Measurements from ENCODE around the gene PAK6.
A peak's percentile ranks its signal among the peaks of the same experiment; 100 is the strongest.

PAK6 gene

DNA sequence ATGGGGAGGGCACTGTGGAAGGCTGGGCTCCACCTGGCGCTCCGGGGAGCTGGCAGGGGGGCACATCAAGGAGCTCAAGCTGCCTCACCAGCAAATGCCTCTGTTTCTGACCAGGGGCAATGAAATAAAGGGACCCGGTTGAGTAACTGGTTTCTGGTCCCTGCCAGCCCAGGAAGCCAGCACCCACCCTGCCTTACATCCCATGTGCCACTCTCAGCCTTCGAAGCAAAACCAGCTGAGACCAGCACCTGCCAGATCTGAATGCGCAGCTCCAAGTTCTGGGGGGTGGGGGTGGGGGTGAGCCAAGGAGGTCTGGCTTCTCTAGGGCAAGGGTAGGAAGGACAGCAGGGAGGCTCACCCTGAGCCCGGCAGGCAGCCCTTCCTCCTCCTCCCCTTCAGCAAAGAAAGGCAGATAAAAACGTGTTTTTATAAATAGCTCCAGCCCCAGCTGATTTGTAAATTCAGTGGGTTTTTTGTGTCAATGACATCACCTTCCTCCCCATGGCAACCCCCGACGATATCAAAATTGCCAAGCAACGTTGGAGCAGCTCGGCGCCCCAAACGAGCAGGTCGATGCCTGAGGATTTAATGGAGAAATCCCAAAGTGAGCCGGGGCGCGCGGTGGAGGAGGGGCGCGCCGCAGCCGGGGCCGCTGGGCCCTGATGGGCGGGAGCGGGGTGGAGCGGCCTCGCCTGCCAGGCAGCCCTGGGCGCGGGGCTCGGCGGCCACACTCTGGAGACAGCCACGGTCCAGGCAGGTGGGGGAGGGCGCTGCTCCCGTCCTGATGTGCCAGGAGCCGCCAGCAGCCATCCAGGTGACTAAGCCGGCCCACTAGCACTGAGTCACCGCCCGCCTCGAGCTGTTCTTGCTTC lies at the start of gene PAK6:
Gene PAK6, plus strand, starts transcription at position 532 of the 872 bp plus-strand sequence. CDS start 25,723 bp downstream, outside the sequence.
- peak; percentile 85 for DNase-seq (ENCODE audit: low read depth, low spot score)

DNA sequence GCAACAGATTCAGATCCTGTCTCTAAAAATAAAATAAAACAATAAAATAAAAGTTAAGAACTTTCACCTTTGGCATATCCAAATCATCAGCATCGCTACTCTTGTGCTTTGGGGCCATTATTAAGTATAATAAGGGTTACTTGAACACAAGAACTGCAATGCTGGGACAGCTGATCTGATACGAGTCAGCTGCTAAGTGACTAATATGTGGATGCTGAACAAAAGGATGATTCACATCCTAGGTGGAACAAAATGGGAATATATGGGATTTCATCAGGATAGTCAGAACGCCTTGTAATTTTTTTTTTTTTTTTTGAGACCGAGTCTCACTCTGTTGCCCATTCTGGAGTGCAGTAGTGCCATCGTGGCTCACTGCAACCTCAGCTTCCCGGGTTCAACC lies 48.3 kb upstream of the PAK6 start:
- DNase-seq (ENCODE audit: low read depth, low spot score), result peak; percentile 16

GRCh38 chr15:40192942-40193341 lies 45.9 kb upstream of the PAK6 start:
- DNase-seq (ENCODE audit: low read depth, low spot score), result peak; percentile 62

GRCh38 chr15:40197434-40197833 lies 41.4 kb upstream of the PAK6 start:
- no peak for DNase-seq (ENCODE audit: low read depth, low spot score)

DNA sequence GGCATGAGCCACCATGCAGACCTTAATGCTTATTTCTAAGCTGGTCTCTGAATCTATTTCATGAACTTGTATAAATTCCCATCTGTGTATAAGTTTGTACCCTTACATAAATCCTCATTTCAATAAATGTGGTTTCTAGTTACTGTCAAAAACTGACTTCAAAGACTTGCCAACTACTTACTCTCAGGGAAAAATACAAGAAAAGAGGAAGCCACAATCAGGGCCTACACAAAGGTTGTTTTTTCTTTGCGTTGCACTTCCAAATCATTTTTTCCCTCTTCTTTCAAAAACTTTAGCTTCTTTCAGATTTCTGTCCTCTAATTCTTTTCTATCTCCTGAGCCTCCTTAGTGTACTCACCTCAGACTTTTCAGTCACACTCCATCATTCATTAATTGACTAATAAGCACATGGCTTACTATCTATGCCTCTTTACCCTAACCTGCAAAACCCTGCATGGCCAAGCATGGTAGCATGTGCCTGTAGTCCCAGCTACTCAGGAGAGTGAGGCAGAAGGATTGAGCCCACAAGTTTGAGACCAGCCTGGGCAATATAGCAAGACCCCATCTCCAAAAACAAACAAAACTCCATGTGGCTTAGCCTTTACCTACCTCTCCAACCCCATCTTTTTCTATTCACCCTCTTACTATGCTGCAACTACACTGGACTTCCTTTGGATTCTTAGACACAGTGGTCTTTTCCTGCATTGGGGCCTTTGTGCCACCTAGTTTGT lies 40.3 kb upstream of the PAK6 start:
- no peak for DNase-seq (ENCODE audit: low read depth, low spot score)

GRCh38 chr15:40204100-40204499 lies 34.8 kb upstream of the PAK6 start:
- no peak for DNase-seq (ENCODE audit: low read depth, low spot score)

- DNase-seq (ENCODE audit: low read depth, low spot score), result peak; percentile 85
Observed at GRCh38 chr15:40217166-40217824, 21.6 kb upstream of the PAK6 start.

GRCh38 chr15:40219801-40220200 lies 19.1 kb upstream of the PAK6 start:
- no peak for DNase-seq (ENCODE audit: low read depth, low spot score)

- no peak for DNase-seq (ENCODE audit: low read depth, low spot score)
Observed at GRCh38 chr15:40222131-40222530, 16.7 kb upstream of the PAK6 start.

DNA sequence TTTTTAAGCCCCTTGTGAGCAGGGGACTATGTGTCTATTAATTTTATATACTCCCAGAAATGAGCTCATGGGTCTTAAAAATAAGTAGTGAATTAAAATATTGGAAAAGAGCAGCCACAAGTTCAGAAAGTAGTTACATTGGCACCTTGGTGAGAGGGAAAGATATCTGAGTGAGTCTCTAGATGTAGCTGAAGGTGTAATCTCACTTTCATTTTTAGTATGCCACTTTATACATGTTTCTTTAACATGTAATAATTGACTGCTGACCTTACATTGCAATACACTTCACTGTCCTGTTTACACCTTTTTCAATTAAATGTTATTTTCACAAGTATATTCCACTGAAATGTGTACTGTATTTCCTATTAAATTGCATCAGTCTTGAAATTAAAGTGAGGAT lies 12.1 kb upstream of the PAK6 start:
- DNase-seq (ENCODE audit: low read depth, low spot score), result no peak

- DNase-seq (ENCODE audit: low read depth, low spot score), result no peak
Observed at GRCh38 chr15:40229316-40229715, 9.5 kb upstream of the PAK6 start.

DNA sequence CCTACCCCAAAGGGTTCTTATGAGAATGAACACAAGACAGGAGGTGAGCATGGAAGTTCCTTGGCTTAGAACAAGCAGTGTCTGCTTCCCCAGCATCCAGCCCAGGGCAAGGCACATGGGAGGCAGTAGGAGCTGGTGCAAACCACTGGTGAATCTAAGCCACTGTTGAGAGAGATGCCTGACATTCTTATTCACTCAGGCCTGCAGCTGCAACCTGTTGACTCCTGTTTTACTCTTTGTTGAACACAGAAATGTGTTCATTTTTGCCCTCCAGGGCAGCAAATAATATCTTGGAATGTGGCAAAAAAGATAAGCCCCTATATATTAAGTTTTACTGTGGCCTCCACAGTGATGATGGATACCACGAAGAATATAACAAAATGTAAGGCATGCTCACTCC lies 8.9 kb upstream of the PAK6 start:
- no peak for DNase-seq (ENCODE audit: low read depth, low spot score)

DNA sequence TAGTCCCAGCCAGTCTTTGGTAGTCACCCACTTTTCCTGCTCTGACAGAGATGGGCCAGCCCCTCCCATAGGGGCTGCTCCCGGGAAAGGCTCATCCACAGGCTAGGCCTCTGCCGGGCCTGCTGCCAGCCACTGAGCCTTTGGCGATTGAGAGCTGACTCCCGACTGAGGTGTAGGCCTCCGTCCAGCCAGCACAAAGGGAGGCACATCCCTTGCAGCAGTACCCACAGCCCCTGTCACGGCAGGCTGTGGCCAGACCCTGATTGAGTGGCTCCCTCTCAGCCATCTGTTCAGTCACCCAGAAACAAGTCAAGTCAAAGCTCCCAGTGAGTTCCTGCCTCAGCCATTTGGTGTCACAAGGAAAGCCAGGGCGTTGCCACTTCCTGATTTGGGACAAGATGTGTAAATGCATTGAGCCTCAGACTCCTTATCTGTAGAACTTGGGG lies 6.2 kb upstream of the PAK6 start:
- peak; percentile 59 for DNase-seq (ENCODE audit: low read depth, low spot score)

DNA sequence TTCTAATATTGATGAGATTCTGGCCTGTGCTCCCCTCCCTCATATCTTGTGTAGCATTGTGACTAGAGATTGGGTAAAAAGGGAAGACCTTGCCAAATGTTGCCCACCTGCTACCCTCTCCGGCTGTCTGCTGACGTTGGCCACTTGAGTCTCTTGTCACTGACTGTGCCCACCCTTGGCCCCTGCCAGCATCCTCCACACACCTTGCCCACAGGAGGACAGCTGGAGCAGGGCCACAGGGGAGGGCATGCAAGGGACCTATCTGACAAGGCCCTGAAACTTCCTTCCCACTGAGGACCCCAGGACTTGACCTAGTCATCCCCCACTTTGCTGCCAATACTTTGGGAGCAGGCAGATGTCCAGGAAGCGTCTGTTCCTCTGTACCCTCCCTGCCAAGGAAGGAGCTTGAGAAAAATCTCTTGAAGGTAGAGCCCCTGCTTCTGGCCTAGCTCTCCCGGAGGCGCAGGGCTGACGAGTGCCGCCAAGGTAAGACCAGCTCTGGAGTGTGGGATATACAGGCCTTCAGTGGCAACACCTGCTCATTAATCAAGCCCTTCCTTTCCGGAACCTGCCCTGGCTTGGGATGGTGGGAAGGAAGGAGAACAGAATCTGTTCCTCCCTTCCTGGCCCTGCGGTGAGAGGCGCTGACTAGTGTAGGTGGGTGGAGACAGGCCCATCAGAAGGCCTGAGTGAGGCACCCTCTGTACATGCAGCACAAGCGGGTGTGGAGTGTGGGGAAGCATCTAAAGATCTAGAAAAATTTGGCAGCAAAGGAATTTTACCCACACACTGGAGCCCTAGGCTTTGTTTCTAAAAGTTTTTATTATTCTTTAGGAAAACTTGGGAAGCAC lies 4.9 kb upstream of the PAK6 start:
- no peak for DNase-seq (ENCODE audit: low read depth, low spot score)

DNA sequence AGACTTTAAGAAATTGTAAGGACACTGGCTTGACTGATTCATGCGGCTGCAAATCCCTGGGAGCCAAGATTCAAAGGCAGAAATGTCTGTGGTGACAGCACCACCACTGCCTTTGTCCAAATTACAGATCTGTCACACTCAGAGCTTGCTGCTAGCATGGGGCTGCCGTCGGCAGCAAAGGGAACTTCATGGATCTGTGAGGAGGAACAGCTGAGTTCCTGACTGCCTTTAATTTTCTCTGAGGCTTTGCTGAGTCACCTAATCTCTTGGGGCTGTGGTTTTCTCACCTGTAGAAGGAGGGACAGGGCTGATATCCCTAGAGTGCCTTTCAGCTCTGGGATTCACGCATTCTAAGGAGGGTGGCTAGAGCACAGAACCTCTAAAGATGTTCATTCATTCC lies 4.1 kb upstream of the PAK6 start:
- peak; percentile 50 for DNase-seq (ENCODE audit: low read depth, low spot score)

DNA sequence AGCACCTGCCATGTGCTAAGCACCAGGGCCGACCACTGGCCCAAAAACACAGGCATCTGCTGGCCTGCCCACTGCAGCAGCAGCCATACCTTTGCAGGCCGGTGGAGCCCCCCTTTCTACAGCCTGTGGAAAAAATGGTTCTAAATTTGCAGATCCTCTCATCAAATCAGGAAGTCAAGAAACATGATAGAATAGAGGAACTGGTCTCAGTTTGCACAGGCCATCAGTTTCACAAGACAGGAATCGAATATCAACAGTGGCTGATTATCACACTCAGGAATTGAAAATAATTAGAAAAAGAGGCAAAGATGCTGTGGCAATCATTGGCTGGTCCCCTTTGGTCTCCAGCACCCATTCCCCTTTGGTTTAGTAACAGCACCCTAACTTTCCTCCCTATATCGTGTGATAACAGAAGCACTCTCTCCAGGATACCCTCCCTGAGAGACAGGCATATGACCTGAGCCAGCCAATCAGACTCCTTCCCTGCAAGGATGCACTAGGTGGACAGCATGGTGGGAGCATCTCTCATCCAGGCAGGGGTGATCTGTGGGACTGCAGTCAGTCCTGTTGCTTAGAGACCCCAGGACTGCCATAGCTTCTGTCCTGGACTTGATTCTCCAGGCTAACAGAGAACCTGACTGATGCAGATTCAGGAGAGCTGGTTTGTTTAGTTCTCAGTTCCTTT lies 3.5 kb upstream of the PAK6 start:
- DNase-seq (ENCODE audit: low read depth, low spot score), result no peak

- no peak for DNase-seq (ENCODE audit: low read depth, low spot score)
Observed at GRCh38 chr15:40239404-40239692, 485 bp downstream of the PAK6 start.

- no peak for DNase-seq (ENCODE audit: low read depth, low spot score)
Observed at GRCh38 chr15:40239693-40240618, 1.1 kb downstream of the PAK6 start.

- DNase-seq (ENCODE audit: low read depth, low spot score), result no peak
Observed at GRCh38 chr15:40240619-40241221, 1.9 kb downstream of the PAK6 start.

Measured in astrocyte of the hippocampus (primary cell).